ENCODE results near the gene BPIFB6. TPM values are rescaled to one million over a fixed set of nuclear protein-coding genes. Genes with fewer than 3 reads are reported as not detected.
"Not testable (repeated sequence)": the region's sequence is repeated elsewhere in the genome, so short reads cannot be mapped to it uniquely, and the experiment has no call there.

Gene BPIFB6
- total RNA-seq, 2 experiments from 2014 or later = not detected

DNA sequence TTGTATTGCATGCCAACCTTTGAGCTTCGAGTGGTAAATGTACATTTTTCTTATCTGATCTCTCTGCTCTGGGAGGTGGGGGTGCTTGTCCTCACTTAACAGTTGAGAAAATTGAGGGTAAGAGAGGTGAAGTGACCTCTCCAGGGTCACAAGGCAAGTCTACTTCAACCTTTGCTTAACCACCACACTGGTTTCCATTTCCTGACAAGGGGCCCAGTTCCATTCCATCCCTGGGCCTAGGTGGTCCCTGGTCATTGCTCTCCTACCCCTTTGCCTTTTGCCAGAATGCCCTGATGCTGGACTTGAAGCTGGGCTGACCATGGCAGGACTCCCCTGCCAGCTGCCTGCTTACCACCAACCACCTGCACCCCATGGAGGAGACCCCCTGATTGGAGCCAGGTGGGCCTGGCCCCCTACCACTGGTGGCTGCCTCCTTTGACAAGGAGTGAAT lies 12.3 kb downstream of the BPIFB6 start:
- Mint-ChIP-seq H3K4me3 (no peak overlapping the region), H3K9me3 (ENCODE audit: insufficient read depth) (peaks cover 15% of the 10 kb centered on the region), H3K27ac (no peak overlapping the region), H3K36me3 (ENCODE audit: low read depth) (no peaks in the 10 kb centered on the region), H3K4me1 (ENCODE audit: low read depth) (no peaks in the 10 kb centered on the region), H3K27me3 (ENCODE audit: low read depth) (no peaks in the 10 kb centered on the region)
- ChIA-PET POLR2A (no interaction called here), CTCF (no interaction called here)
- DNase-seq (no peak), ATAC-seq (no peak)

DNA sequence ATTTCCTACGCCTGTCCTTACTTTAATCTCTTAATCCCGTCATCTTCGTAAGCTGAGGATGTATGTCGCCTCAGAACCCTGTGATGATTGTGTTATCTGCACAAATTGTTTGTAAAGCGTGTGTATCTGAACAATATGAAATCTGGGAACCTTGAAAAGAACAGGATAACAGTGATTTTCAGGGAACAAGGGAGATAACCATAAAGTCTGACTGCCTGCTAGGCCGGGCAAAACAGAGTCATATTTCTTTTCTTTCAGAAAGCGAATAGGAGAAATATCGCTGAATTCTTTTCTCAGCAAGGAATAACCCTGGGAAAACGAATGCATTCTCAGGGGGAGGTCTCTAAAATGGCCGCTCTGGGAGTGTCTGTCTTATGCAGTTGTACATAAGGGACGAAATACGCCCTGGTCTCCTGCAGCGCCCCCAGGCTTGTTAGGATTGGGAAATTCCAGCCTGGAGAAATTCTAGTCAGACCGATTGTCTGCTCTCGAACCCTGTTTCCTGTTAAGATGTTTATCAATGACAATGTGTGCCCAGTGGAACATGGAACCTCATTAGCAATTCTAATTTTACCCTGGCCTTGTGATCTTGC lies 13.8 kb downstream of the BPIFB6 start:
- H3K27ac Mint-ChIP-seq; CTCF ChIA-PET; DNase-seq; POLR2A ChIA-PET; H3K27me3 Mint-ChIP-seq (ENCODE audit: low read depth); H3K36me3 Mint-ChIP-seq (ENCODE audit: low read depth); H3K4me1 Mint-ChIP-seq (ENCODE audit: low read depth); ATAC-seq; H3K4me3 Mint-ChIP-seq: not testable (repeated sequence)
- peaks cover 15% of the 10 kb centered on the region for H3K9me3 Mint-ChIP-seq (ENCODE audit: insufficient read depth)

DNA sequence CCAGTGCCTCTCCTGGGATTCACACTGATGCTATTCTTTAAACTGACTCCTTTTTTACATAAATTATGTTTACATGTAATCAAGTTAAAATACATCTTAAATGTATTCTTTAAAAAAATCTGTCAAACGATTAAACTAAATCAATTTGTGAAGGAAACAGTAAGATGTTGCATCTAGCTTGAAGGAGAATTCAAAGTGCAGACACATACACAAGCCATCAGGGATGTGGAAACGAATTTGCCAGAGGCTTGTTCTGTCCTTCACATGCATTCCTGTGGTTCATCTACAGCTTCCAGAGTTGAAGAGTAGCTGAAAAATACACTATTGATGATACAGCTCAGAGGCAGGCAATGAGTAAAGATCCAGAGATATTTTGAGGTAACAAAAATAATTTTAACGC lies 15.0 kb downstream of the BPIFB6 start:
- no peak overlapping the region for H3K4me3 Mint-ChIP-seq
- ATAC-seq = no peak
- H3K27me3 Mint-ChIP-seq (ENCODE audit: low read depth) = no peaks in the 10 kb centered on the region
- no peak for DNase-seq
- H3K9me3 Mint-ChIP-seq (ENCODE audit: insufficient read depth) = peaks cover 15% of the 10 kb centered on the region
- ChIA-PET POLR2A (no interaction called here), CTCF (no interaction called here)
- no peak overlapping the region for H3K27ac Mint-ChIP-seq
- no peaks in the 10 kb centered on the region for H3K36me3 Mint-ChIP-seq (ENCODE audit: low read depth)
- no peaks in the 10 kb centered on the region for H3K4me1 Mint-ChIP-seq (ENCODE audit: low read depth)

DNA sequence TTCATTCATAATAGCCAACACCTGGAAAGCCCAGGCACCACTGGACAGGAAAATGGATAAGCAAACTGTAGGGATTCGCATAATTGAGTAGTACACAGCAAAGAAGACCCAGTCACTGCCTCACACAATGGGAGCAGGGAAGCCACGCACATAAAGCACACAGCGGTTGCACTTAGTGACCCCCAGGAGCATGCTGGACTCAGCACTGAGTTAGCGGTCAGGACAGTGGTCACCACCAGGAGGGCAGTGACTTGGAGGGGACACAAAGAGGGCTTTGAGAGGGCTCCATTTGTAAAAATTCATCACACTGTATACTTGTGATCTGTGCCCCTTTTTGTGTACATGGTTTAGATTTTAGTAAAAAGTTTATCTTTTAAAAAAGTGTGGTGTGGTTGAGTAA lies 19.9 kb downstream of the BPIFB6 start:
- peaks cover 1% of the 10 kb centered on the region for H3K9me3 Mint-ChIP-seq (ENCODE audit: insufficient read depth)
- ChIA-PET POLR2A (no interaction called here), CTCF (interaction anchor here (1.7 kb wide), 1 partner anchor 149 kb away, joined by 3 read pairs; no protein-coding TSS in a partner anchor)
- no peaks in the 10 kb centered on the region for H3K36me3 Mint-ChIP-seq (ENCODE audit: low read depth)
- no peaks in the 10 kb centered on the region for H3K27me3 Mint-ChIP-seq (ENCODE audit: low read depth)
- H3K4me1 Mint-ChIP-seq (ENCODE audit: low read depth) = no peaks in the 10 kb centered on the region
- H3K4me3 Mint-ChIP-seq = no peak overlapping the region
- ATAC-seq = no peak
- H3K27ac Mint-ChIP-seq = no peak overlapping the region
- DNase-seq = no peak

DNA sequence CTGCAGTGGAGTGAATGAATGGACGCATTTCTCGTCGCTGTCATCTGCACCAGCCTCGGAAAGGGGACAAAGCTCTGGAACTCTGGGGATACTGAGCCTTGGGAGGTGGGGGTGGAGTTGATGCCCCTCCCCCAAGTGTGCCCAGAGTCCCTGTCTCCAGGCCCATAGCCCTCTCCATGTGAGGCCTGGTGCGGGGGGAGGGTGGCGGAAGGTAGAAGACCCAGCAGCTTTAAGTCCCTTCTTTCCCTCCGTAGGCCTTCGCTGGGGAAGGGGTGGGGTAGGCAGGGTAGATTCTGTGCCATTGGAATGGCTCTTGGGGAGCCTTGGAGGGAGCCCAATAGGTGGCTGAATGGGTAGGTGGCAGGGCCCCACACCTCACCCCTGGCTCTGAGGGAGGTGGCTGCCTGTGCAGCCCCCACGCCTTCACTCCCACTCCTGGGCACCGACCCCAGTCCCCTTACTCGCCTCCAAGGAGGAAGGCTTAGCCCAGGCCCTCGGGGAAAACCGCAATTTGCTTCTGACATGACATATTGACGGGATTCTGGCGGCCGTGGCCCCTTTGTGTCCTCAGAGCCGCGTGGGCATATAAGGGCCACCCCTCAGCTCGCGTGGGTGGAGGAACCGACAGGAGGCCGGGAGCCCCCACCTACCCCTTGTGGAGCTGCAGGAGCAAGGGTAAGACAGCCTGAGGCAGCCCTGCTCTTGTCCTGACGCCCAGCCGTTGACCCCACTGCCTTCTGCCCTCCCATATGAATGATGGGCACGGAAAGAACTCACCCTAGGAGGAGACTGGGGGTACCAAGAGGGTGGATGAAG lies 22.1 kb downstream of the BPIFB6 start, which contains the start of gene BPIFB3:
TSS of gene BPIFB3 (plus strand) at position 613 of the 816 bp plus-strand sequence. CDS start 1,533 bp downstream, outside the sequence.
- DNase-seq = no peak
- H3K27me3 Mint-ChIP-seq (ENCODE audit: low read depth) = no peaks in the 10 kb centered on the region
- no peak within 1 kb of the TSS for H3K4me3 Mint-ChIP-seq
- H3K27ac Mint-ChIP-seq = no peak within 1 kb of the TSS
- POLR2A ChIA-PET = no interaction called here
- H3K36me3 Mint-ChIP-seq (ENCODE audit: low read depth) = no peaks in the 10 kb centered on the region
- CTCF ChIA-PET = no interaction called here
- H3K9me3 Mint-ChIP-seq (ENCODE audit: insufficient read depth) = no peaks in the 10 kb centered on the region
- no peak for ATAC-seq
- H3K4me1 Mint-ChIP-seq (ENCODE audit: low read depth) = no peaks in the 10 kb centered on the region

DNA sequence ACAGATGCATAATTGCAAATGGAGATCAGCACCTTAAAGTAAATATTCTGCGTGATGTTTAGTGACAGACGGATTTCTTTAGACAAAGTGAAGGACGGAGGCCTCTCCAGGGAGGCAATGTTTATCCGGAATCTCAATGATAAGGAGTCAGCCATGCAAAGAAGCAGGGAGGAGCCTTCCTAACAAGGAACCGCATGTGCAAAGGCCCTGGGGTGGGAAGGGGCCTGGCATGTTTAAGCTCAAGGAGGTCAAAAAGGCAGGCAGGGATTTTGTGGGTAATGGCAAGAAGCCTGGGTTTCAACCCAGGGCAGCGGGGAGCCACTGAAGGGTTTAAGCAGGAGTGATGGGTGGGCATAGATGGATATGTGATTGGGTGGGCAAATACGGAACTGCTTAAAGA lies 22.9 kb downstream of the BPIFB6 start:
- no peak overlapping the region for H3K27ac Mint-ChIP-seq
- H3K4me3 Mint-ChIP-seq = no peak overlapping the region
- no peaks in the 10 kb centered on the region for H3K27me3 Mint-ChIP-seq (ENCODE audit: low read depth)
- no peaks in the 10 kb centered on the region for H3K9me3 Mint-ChIP-seq (ENCODE audit: insufficient read depth)
- CTCF ChIA-PET = no interaction called here
- DNase-seq (no peak), ATAC-seq (no peak)
- H3K4me1 Mint-ChIP-seq (ENCODE audit: low read depth) = no peaks in the 10 kb centered on the region
- H3K36me3 Mint-ChIP-seq (ENCODE audit: low read depth) = no peaks in the 10 kb centered on the region
- POLR2A ChIA-PET = interaction anchor here (0.9 kb wide), 1 partner anchor 15 kb away, joined by 3 read pairs; no protein-coding TSS in a partner anchor

DNA sequence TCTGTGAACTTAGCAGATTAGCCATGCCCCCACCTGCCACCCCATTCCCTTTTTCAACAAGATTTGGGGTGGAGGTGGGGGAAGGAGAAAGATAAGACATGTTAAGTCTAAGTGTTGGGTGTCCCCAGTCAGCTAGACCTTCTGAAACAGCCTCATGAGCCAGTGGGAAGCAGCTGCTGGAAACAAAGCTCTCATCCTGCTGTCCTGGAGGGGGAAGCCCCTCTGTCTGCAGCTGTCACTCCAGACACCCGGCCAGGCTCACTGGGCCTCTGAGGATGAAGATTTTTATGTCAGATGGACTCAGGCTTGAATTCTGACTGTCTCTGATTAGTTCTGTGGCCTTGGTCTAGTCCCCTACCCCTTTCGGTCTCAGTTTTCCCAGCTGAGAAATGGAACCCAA lies 23.3 kb downstream of the BPIFB6 start:
- ChIA-PET POLR2A (interaction anchor here (0.9 kb wide), 1 partner anchor 16 kb away, joined by 3 read pairs; no protein-coding TSS in a partner anchor), CTCF (no interaction called here)
- H3K27me3 Mint-ChIP-seq (ENCODE audit: low read depth) = no peaks in the 10 kb centered on the region
- H3K27ac Mint-ChIP-seq = no peak overlapping the region
- no peaks in the 10 kb centered on the region for H3K9me3 Mint-ChIP-seq (ENCODE audit: insufficient read depth)
- DNase-seq (no peak), ATAC-seq (no peak)
- H3K4me1 Mint-ChIP-seq (ENCODE audit: low read depth) = no peaks in the 10 kb centered on the region
- H3K4me3 Mint-ChIP-seq = no peak overlapping the region
- no peaks in the 10 kb centered on the region for H3K36me3 Mint-ChIP-seq (ENCODE audit: low read depth)

DNA sequence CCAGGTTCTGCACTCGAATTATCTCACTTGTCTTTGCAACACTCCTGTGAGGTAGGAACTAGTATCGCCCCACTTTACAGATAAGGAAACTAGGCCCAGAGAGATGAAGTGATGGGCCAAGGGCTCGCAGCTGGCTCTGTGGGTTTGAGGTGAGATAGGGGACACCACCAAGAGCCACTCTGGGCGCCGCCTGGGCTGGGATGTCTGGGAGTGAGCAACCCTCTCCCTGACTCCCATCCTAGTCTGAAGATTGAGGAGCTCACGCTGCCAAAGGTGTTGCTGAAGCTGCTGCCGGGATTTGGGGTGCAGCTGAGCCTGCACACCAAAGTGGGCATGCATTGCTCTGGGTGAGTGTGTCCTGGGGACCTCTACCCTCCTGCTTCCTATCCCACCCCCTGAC lies 27.7 kb downstream of the BPIFB6 start:
- ATAC-seq (no peak), DNase-seq (no peak)
- no peaks in the 10 kb centered on the region for H3K36me3 Mint-ChIP-seq (ENCODE audit: low read depth)
- H3K9me3 Mint-ChIP-seq (ENCODE audit: insufficient read depth) = no peaks in the 10 kb centered on the region
- H3K27ac Mint-ChIP-seq = no peak overlapping the region
- CTCF ChIA-PET = no interaction called here
- H3K4me3 Mint-ChIP-seq = no peak overlapping the region
- H3K27me3 Mint-ChIP-seq (ENCODE audit: low read depth) = no peaks in the 10 kb centered on the region
- POLR2A ChIA-PET = no interaction called here
- H3K4me1 Mint-ChIP-seq (ENCODE audit: low read depth) = no peaks in the 10 kb centered on the region

DNA sequence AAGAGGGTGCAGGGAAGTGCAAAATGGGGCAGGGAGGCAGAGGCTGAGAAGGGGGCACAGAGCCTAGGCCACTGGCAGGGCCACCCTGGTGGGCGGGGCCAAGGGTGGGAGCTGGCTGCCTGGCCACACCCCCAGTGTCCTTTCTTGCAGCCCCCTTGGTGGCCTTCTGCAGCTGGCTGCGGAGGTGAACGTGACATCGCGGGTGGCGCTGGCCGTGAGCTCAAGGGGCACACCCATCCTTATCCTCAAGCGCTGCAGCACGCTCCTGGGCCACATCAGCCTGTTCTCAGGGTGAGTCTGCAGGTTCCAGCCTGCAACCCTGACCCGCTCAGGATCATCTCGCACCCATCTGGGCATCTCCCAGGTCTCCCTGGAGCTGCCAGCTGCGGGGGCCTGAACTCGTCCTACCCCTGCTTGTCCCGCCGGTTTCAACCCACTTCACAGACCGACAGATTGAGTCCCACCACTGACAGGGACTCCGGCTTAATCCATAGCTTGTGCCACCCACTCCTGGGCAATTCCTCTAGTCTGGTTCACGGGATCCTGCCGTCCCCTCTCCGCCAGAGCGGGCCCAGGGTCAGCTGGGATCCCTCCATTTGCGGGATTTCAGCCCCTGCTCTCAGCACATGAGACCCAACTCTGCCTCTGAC lies 28.4 kb downstream of the BPIFB6 start:
- CTCF ChIA-PET = no interaction called here

DNA sequence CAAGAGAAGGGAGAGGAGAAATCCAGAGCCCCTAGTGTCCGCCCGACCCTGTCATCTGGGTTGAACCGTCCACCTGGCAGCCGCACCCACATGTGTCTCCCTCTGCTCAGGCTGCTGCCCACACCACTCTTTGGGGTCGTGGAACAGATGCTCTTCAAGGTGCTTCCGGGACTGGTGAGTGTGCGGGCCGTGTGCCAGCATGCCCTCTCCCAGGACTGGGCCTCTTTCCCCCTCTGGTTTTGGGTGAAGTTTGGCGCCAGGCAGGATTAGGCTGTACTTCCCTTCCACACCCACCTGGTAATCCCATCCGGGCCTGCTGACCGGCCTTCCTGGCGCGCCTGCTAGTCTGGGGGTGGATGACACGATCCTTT lies 30.2 kb downstream of the BPIFB6 start:
- H3K4me1 Mint-ChIP-seq (ENCODE audit: low read depth) = no peaks in the 10 kb centered on the region
- H3K27ac Mint-ChIP-seq = no peak overlapping the region
- CTCF ChIA-PET = no interaction called here
- no peaks in the 10 kb centered on the region for H3K9me3 Mint-ChIP-seq (ENCODE audit: insufficient read depth)
- H3K4me3 Mint-ChIP-seq = no peak overlapping the region
- H3K36me3 Mint-ChIP-seq (ENCODE audit: low read depth) = no peaks in the 10 kb centered on the region
- POLR2A ChIA-PET = no interaction called here
- ATAC-seq (no peak), DNase-seq (no peak)
- H3K27me3 Mint-ChIP-seq (ENCODE audit: low read depth) = no peaks in the 10 kb centered on the region

More for the DNA sequence above, 28.4 kb downstream of the BPIFB6 start:
- no peak overlapping the region for H3K27ac Mint-ChIP-seq
- no peak overlapping the region for H3K4me3 Mint-ChIP-seq
- no peaks in the 10 kb centered on the region for H3K27me3 Mint-ChIP-seq (ENCODE audit: low read depth)
- DNase-seq = no peak
- POLR2A ChIA-PET = no interaction called here
- H3K9me3 Mint-ChIP-seq (ENCODE audit: insufficient read depth) = no peaks in the 10 kb centered on the region
- H3K4me1 Mint-ChIP-seq (ENCODE audit: low read depth) = no peaks in the 10 kb centered on the region
- ATAC-seq = no peak
- H3K36me3 Mint-ChIP-seq (ENCODE audit: low read depth) = no peaks in the 10 kb centered on the region

DNA sequence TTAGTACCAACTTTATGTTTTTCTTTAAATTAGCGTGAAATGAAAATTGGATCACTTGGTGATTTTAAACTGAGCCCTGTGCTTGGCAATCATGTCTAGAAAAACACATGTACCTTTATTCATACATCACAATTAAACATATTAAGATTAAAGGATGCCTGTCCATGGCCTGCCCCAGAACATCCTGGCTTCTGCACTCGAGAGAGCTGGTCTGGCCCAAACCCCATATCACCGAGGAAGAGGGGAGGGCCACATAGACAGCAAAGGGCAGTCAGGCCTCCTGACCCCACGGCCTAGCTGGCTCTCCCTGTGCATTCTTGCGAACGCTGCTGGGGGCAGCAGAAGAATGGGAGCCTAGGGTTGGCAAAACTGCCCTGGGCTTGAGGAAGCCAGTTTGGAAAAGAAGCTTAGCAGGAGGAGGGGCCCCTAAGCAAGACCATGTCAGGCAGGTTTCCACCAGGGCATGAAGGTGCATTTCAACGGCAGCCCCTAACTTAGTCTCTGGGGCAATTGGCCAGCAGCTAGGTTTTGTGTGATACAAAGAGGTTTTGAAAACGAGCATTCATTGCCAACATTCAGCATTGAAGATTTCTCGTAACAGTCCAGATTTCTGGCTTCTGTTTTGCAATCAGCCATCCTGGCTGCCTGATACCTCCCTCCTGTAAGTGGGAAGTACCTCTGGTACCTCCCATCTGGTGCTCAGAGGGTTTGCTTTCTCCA lies 30.8 kb downstream of the BPIFB6 start:
- H3K4me1 Mint-ChIP-seq (ENCODE audit: low read depth) = no peaks in the 10 kb centered on the region
- H3K36me3 Mint-ChIP-seq (ENCODE audit: low read depth) = no peaks in the 10 kb centered on the region
- CTCF ChIA-PET = no interaction called here
- H3K9me3 Mint-ChIP-seq (ENCODE audit: insufficient read depth) = no peaks in the 10 kb centered on the region
- H3K4me3 Mint-ChIP-seq = no peak overlapping the region
- H3K27ac Mint-ChIP-seq = no peak overlapping the region
- no peaks in the 10 kb centered on the region for H3K27me3 Mint-ChIP-seq (ENCODE audit: low read depth)
- ATAC-seq (no peak), DNase-seq (no peak)
- POLR2A ChIA-PET = no interaction called here

DNA sequence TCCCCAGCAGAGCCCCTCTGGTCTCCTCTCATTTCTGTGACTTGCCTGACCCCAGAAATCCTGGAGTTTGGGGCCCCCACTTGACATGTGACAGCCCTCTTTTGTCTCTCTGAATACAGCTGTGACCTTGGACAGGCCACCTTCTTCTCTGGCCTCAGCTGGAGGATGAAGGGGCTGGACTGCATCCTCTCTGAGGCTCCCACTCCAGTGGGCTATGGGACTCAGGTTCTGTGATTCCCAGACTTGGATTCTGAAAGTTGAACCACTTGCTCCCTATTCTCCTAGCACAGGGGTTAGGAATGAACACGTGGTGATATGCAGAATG lies 31.3 kb downstream of the BPIFB6 start:
- CTCF ChIA-PET = no interaction called here
- no peaks in the 10 kb centered on the region for H3K36me3 Mint-ChIP-seq (ENCODE audit: low read depth)
- no peaks in the 10 kb centered on the region for H3K4me1 Mint-ChIP-seq (ENCODE audit: low read depth)
- ATAC-seq (no peak), DNase-seq (no peak)
- H3K27me3 Mint-ChIP-seq (ENCODE audit: low read depth) = no peaks in the 10 kb centered on the region
- no peaks in the 10 kb centered on the region for H3K9me3 Mint-ChIP-seq (ENCODE audit: insufficient read depth)
- H3K27ac Mint-ChIP-seq = no peak overlapping the region
- POLR2A ChIA-PET = no interaction called here
- no peak overlapping the region for H3K4me3 Mint-ChIP-seq

Data from activated CD8-positive, alpha-beta T cell treated with anti-CD3 and anti-CD28 coated beads, Interleukin-2, amount 10 ng/mL, durations not matched to agents 7 days and 5 days (primary cell).